Prostate gland (tissue), 2 donors: ENCODE measurements around the gene NUTM2G.
"Not testable (repeated sequence)": the region's sequence is repeated elsewhere in the genome, so short reads cannot be mapped to it uniquely, and the experiment has no call there.

Source experiments
- CTCF ChIP-seq, 4 experiments: fragments of 200-600 bp in 2 of 4; fragments of 450-650 bp in 2 of 4; sonication (generic) in 2 of 4; IDR thresholded peaks; 1 replicate in 3 of 4; 2 replicates in 1 of 4; pipeline ENCODE4 v1.5.1; 2016 to 2019; ENCODE audit warnings: antibody characterized with exemption in 4 of 4, mild to moderate bottlenecking in 2 of 4, moderate library complexity in 2 of 4
- POLR2A ChIP-seq: fragments of 450-650 bp; IDR thresholded peaks from one replicate; pipeline ENCODE4 v1.6.1; 2016; ENCODE audit warnings: antibody characterized with exemption, mild to moderate bottlenecking
- POLR2AphosphoS5 ChIP-seq: sonication (generic); formaldehyde crosslinking; IDR thresholded peaks from one replicate; pipeline ENCODE4 v1.6.1; 2017; ENCODE audit warnings: antibody characterized with exemption

GRCh38 chr9:96983496-96984122 lies 55.0 kb downstream of the NUTM2G start:
- not testable (repeated sequence) for TF ChIP-seq CTCF (IDR thresholded peaks at IDR 0.05); POLR2A; POLR2AphosphoS5
